ENCODE results near the gene MYH14.
"Not testable (repeated sequence)": the region's sequence is repeated elsewhere in the genome, so short reads cannot be mapped to it uniquely, and the experiment has no call there.

MYH14 gene

DNA sequence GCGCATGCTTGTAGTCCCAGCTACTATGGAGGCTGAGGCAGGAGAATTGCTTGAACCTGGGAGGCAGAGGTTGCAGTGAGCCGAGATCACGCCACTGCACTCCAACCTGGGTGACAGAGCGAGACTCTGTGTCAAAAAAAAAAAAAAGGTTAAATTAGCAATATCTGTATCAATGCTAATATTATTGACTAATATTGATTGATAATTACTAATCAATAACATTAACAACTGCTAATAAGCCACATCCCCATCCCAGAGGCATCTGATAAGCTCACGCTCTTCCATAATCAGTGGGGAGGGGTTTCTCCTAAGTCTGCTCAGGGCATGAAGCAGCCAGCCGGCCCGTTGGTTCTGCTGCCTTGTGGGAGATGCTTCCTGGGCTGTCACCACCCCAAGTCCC lies 24.7 kb downstream of the MYH14 start:
- DNase-seq, result not testable (repeated sequence)

DNA sequence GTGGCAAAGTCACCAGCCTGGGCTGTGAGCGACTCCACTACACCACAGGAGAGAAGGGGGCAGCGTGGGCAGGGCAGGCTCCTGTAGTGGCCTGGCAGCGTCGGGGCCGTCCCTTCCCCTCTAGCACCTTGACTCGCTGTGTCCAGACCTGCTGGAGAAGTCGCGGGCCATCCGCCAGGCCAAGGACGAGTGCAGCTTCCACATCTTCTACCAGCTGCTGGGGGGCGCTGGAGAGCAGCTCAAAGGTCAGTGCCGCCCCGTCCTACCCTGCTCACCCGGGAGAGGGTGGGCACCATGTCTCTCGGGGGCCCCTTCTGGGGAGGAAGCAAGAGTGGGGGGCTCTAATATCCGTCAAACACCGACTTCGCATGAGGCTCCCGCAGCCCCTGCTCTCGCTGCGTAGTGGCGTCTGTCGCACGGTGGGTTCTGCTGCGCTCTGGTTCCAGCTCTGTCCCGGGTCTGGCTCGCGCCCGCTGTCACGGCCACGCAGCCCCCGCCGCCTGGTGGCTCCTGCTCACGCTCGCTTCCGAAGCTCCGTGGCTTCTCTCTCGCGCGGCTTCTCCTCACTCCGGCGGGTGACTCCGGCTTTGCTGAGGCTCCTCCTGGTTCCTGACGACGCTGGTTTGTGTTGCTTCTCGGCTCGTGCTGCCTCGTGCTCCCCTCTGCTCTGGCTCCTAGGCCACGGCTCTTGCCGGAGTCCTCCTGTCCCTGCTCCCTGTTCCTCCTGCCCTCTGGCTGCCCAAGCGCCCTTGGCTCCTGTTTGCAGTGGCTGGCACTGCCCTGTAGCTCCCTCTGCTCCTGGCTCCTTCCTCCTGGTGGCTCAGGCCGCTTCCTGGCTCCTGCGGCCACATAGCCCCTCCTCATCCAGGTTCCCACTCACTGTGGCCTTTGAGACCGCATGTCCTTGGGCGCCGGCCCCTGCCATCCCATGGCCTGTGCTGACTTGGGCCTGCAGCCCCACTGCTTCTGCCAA lies 27.2 kb downstream of the MYH14 start:
- DNase-seq, result no peak

DNA sequence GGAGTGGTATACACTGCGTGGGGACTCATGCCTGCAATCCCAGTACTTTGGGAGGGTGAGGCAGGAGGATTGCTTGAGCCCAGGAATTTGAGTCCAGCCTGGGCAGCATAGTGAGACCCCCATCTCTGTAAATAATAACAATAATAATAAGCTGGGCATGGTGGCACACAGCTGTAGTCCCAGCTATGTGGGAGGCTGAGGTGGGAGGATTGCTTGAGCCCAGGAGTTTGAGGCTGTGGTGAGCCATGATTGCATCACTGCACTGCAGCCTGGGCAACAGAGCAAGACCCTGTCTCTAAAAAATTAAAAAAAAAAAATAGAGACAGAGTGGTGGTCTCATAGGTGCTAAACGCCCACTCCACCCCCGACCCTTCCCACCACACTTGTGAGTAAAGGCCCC lies 28.0 kb downstream of the MYH14 start:
- DNase-seq, result not testable (repeated sequence)

DNA sequence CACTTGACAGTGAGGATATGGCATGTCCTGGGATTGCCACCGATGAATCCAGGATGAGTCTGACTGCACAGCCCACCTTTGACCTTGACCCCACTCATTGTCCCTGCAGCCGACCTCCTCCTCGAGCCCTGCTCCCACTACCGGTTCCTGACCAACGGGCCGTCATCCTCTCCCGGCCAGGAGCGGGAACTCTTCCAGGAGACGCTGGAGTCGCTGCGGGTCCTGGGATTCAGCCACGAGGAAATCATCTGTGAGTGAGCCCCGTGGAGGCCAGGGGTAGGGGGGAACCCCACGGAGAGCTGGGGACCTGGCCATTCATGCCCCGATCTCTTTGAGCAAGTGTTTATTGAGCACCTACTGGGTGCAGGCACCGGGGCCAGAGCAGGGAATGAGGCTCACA lies 28.4 kb downstream of the MYH14 start:
- DNase-seq, result no peak

DNA sequence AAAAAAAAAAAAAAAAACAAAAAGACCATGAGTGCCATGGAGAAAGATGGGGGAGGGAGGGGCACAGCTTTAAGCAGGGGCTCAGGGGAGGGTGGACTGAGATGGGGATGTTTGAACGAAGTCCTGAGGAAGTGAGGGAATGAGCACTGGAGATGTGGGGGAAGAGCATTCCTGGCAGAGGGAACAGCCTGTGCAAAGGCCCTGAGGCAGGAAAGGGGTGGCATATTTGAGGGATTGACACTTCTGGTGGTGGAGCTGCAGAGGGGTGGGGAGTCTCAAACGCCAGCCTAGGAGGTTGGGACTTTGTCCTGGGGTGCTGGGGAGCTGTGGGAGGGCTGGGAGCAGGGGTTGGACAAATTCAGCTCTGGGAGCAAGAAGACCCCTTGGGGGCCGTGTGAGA lies 29.2 kb downstream of the MYH14 start:
- no peak for DNase-seq

DNA sequence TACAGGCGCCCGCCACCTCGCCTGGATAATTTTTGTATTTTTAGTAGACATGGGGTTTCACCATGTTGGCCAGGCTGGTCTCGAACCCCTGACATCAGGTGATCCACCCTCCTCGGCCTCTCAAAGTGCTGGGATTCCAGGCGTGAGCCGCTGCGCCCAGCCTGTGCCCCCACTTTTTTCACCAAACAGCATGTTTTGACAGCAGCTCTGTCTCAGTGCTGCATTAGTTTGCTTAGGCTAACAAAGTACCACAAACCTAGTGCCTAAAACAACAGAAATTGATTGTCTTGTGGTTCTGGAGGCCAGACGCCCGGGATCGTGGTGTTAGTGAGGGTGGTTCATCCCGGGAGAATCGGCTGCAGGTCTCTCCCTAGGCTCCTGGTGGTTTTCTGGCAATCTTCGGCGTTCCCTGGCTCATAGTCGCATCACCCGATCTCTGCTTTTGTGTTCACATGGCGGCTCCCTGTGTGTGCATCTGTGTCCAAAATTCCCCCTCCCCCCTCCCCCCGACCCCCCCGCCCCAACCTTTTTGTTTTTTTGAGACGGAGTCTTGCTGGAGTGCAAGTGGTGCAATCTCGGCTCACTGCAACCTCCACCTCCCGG lies 30.0 kb downstream of the MYH14 start:
- no peak for DNase-seq

DNA sequence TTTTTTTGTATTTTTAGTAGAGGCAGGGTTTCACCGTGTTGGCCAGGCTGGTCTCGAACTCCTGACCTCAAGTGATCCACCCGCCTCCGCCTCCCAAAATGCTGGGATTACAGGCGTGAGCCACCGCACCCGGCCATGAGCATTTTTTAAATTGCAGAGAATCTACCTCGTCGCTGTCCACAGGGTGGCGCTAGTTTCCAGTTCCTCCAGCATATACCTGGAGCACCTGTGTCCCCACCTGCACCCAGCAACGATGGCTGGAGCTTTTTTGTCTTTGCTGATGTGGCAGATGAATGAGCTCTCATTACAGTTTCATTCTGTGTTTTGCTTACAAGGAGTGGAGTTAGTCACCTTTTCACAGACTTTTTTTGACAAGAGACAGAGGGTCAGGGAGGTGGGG lies 34.1 kb downstream of the MYH14 start:
- not testable (repeated sequence) for DNase-seq

DNA sequence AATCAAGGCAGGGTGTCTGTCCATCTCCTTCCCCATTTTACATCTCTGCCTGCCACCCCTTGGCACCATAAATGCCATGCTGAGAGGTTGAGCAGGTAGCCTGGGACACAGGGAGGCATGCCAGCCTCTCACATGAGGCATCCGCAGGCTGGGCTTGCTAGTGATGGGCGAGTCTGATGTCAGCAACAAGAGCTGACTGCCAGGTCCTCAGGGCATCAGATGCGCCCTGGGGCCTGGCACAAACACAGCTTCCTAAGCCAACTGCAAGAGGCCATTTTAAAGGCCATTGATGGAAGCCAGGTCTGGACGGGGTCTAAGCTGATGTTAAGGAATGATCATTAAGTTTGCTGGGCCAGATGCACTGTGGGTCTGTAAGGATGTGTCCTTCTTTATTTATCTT lies 34.6 kb downstream of the MYH14 start:
- DNase-seq, result no peak

DNA sequence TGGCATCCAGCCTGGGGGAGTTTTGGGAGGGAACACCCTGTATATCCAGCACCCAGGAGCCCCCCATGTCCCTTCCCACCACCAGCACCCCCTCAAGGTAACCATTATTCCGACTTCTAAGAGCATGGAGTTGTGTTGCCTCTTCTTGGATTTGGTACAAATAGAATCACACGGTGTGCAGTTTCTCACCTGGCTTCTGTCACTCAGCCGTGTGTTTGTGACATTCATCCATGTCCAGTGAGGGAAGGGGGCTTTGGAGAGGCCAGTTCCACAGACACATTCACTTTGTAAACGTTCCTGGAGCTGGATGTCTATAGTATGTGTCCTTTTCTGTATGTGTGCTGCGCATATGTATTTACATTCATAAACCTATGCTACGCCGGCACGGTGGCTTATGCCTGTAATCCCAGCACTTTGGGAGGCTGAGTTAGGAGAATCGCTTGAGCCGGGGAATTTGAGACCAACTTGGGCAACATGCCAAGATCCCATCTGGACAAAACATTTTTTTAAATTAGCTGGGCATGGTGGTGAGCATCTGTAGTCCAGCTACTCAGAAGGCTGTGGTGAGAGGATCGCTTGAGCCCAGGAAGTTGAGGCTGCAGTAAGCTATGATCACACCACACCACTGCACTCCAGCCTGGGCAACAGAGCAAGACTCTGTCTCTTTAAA lies 36.6 kb downstream of the MYH14 start:
- no peak for DNase-seq

DNA sequence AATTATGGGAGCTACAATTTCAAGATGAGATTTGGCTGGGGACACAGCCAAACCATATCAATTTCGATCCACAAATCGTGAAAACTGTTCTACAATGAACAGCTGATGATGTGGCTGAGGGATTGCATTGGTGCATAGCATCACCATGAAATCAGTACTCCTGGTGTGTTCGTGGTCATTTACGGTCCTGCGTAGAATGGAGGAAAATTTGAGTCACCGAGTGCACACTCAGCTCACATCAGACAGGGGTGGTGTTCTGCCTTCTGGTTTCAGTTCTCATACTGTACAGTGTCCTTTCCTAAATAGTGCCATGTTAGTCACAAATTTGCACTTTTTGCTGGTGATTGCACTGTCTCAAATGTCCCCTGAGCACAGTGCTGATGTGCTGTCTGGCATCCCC lies 39.2 kb downstream of the MYH14 start:
- no peak for DNase-seq

DNA sequence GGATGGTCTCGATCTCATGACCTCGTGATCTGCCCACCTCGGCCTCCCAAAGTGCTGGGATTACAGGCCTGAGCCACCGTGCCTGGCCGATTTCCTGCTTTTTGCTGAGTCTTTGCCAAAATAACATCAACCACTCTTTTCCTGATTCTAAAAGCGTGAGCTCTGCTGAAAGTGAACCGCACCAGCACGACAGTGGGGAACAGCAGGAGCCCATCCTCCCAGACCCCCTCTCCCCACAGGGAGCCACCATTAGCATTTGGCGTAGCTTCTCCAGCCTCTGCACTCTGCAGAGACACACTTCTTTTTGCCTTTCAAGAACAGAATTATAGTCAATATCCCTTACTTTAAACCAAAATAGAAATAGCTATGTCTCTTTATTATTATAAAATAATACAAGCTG lies 41.3 kb downstream of the MYH14 start:
- DNase-seq, result no peak

DNA sequence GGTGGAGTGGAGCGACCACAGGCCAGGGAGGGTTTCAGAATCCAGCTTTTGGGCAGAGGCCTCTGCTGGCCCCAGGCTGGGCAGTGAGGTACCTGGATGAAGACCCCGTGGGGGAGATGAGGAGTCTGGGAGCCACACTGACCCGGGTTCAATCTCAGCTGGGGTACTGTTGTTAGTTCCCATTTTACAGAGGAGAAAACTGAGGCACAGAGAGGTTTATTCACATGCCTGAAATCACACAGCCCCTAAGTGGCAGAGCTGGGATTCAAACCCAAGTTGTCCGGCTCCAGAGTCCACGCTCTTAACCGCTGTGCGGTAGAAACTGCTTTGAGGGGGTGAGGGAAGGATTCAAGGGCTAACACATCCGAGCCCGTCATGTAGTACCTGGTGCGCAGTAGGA lies 45.0 kb downstream of the MYH14 start:
- DNase-seq, result no peak

DNA sequence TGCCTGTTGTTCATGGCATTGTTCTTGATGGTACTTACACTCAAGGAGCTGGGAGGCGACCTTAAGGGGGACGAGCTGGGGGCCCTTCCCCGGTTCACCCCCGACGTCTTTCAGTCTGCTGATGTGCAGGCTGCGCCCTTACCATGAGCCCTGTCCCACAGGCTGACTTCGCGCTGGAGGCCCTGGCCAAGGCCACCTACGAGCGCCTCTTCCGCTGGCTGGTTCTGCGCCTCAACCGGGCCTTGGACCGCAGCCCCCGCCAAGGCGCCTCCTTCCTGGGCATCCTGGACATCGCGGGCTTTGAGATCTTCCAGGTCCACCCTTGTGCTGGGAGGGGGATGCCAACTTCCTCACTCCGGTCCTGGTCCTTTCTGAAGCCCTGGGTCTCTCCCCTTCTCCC lies 45.4 kb downstream of the MYH14 start:
- DNase-seq, result no peak

DNA sequence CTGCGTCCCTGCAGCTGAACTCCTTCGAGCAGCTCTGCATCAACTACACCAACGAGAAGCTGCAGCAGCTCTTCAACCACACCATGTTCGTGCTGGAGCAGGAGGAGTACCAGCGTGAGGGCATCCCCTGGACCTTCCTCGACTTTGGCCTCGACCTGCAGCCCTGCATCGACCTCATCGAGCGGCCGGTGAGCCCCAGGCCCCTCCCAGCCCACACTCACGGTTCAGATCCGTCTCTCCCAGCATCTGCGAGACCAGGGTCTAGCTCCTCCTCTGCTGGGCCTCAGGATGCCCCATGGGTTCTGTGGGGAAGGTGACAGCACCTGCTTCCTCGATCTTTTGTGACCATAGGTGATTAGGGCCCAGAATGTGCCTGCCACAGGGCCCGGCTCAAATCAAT lies 46.2 kb downstream of the MYH14 start:
- DNase-seq, result no peak

DNA sequence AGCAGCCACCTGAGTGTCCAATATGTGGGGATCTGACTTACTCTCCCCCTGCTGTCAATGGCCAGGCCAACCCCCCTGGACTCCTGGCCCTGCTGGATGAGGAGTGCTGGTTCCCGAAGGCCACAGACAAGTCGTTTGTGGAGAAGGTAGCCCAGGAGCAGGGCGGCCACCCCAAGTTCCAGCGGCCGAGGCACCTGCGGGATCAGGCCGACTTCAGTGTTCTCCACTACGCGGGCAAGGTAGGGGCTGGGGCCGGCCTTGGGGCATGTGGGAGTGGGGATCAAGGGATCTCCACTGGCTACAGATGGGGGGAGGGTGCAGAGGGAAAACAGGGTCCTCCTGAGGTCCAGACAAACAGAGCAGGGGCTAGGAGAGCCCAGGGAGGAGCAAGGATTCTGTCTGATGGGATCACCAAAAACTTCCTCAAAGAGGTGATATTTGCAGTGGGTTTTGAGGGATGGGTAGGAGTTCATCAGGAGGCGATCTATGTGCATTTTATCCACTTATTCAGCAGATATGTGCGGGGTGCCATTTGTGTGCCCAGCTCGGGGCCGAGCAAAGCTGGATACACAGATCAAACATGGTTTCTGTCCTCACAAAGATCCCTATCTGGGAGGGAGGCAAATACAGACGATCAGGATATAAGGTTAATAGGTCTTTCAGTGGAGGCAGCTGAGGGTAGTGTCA lies 47.2 kb downstream of the MYH14 start:
- no peak for DNase-seq

DNA sequence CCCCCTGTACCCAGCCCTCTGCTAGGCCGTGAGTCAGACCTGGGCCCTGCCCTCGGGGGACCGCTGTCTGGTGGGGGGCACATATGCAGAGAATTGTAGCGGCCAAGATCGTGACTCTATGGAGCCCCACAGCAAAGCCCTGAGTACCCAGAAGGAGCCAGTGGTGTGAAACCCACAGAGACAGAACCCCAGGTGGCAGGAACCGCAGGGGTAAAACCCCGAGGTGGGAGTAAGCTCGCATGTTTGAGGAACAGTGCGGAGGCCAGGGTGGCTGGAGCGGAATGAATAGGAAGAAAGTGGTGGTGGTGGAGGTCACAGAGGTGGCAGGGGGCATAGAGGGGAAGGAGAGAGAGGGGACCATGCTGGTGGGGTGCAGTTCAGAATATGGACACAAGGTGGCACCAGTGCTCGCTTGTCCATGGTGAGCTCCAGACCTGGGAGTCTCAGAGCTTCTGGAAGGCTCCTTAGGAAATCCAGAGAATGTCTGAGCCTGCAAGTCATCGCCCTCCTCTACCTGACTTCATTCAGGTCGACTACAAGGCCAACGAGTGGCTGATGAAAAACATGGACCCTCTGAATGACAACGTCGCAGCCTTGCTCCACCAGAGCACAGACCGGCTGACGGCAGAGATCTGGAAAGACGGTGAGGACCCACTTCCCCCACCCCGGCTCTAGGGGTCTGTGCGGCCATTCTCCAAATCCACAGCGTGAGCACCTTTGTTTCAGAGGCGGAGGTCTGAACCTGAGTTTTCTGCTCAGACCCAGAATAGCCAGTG lies 48.9 kb downstream of the MYH14 start:
- DNase-seq, result peak; percentile 22

DNA sequence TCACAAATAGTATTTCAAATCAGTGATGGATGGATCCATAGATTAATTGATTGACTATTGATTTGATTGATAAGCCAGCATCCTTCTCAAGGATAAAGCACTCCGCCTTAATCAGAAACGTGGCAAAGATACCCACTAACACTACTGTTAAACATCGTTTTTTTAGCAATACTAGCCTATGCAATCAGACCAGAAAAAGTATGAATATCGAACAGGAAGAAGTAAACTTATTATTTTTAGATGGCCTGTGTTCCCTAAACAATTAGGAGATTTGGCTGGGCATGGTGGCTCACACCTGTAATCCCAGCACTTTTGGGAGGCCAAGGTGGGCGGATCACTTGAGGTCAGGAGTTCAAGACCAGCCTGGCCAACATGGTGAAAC lies 49.5 kb downstream of the MYH14 start:
- DNase-seq, result no peak

DNA sequence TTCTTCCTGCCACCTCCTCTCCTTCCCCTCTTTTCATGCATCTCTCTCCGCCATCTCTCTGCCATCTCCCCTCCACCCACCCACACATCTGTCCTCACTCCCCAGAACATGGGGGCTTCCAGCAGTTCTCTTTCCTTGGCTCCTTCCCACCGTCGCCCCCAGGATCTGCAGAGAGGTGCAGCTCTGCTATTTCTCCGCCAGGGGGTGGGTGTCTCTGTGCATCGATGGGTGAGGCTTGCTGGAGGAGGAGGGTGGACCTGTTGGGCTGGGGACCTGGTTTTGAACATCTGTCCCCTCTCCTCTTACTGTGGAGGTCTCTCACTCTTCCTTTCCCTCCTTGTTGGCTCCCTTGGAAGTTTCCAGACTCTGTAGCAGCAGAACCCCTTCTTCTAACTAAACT lies 51.7 kb downstream of the MYH14 start:
- DNase-seq, result no peak

DNA sequence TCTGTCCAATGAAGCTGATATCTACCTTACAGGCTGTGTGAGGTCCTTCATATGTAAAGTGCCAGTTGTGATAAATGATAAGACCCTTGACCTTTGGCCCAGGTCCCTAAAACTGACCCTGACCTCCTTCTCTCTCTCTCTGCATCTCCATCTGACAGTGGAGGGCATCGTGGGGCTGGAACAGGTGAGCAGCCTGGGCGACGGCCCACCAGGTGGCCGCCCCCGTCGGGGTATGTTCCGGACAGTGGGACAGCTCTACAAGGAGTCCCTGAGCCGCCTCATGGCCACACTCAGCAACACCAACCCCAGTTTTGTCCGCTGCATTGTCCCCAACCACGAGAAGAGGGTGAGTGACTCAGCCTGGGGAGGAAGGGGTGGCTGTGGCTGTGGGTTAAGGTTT lies 53.7 kb downstream of the MYH14 start:
- DNase-seq, result no peak

DNA sequence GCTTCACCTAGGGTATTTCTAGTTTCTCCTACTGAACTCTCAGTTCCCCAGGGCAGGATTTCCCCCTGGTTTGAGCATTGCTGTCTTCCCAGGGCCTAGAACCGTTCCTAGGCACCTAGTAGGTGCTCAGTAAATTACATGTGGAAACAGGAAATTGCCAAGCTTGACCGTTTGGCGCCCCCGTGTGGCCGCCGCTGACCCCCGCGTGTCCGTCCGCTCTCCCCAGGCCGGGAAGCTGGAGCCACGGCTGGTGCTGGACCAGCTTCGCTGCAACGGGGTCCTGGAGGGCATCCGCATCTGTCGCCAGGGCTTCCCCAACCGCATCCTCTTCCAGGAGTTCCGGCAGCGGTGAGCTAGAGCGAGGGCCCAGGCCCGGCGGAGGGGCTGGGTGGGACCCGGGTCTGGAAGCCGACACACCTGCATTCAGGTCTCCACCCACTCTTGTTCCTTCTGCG lies 55.5 kb downstream of the MYH14 start:
- peak; percentile 20 for DNase-seq

DNA sequence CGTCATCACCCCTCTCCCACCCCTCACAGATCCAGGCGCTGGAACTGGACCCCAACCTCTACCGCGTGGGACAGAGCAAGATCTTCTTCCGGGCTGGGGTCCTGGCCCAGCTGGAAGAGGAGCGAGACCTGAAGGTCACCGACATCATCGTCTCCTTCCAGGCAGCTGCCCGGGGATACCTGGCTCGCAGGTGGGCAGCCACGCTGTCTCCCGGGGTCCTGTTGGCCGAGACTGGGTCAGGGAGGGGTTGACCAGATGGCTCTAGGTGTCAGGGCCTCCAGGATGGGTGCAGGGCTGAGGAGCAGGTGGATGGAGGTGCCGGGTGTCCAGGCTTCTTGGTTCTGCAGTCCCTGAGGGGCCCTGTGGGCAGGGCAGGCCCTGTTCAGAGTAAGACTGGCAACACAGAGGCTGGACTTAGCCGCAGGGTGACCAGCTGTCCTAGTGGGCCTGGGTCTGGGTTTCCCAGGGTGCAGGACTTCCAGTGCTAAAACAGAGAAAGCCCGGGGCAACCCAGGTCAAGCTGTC lies 58.1 kb downstream of the MYH14 start:
- no peak for DNase-seq

DNA sequence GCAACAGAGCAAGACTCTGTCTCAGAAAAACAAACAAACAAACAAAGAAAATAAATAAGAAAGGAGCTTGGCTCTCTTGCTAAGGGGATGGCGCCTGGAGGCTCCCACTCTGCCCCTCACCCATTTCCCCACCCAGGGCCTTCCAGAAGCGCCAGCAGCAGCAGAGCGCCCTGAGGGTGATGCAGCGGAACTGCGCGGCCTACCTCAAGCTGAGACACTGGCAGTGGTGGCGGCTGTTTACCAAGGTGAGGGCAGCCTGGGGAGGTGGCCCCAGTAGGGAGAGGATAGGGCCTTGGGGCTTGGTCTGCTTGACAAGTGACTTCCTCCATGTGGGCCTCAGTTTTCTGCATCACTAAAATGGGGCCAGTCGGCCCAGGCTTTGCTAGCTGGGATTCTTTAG lies 59.8 kb downstream of the MYH14 start:
- DNase-seq, result no peak

All from hematopoietic multipotent progenitor cell treated with erythropoietin and hydrocortisone succinate and interleukin-3 and kit ligand, for 4 days (in vitro differentiated cells).